GM18909 (cell line): ENCODE measurements around the gene RARG.
"Not testable (repeated sequence)": the region's sequence is repeated elsewhere in the genome, so short reads cannot be mapped to it uniquely, and the experiment has no call there.

Experiments
- ATAC-seq: cut with Tn5 transposase; IDR thresholded peaks from one replicate; pipeline ENCODE4 v1.9.1; 2021; ENCODE audit warnings: mild to moderate bottlenecking; ENCODE audit not compliant: unreplicated experiment, poor library complexity

The RARG gene

GRCh38 chr12:53174881-53175491, 57.0 kb downstream of the RARG start:
- ATAC-seq, result no peak

- no peak for ATAC-seq
These were observed 58.8 kb downstream of the RARG start for GRCh38 chr12:53173085-53173715.

- no peak for ATAC-seq
These were observed 59.7 kb downstream of the RARG start for GRCh38 chr12:53172352-53172751.

- no peak for ATAC-seq
These were observed 60.2 kb downstream of the RARG start for GRCh38 chr12:53171725-53172329.

- no peak for ATAC-seq
These were observed 60.9 kb downstream of the RARG start for GRCh38 chr12:53170876-53171724.

- no peak for ATAC-seq
These were observed 61.8 kb downstream of the RARG start for GRCh38 chr12:53170215-53170614.

GRCh38 chr12:53169644-53170043, 62.4 kb downstream of the RARG start:
- no peak for ATAC-seq

GRCh38 chr12:53166837-53167236, 65.2 kb downstream of the RARG start:
- ATAC-seq, result no peak

GRCh38 chr12:53163008-53163407, 69.0 kb downstream of the RARG start:
- ATAC-seq, result not testable (repeated sequence)

- ATAC-seq, result no peak
These were observed 70.7 kb downstream of the RARG start for GRCh38 chr12:53161119-53161911.

GRCh38 chr12:53160673-53161072, 71.3 kb downstream of the RARG start:
- ATAC-seq, result no peak
